GM12878 (cell line): Measurements from ENCODE around the gene DST. TPM values are rescaled to one million over a fixed set of nuclear protein-coding genes. Genes with fewer than 3 reads are reported as not detected.

Source experiments
- CHD4 ChIP-seq: fragments of 200-600 bp; sonication (generic); IDR thresholded peaks from 2 replicates; pipeline ENCODE4 v1.6.1; 2016; ENCODE audit warnings: mild to moderate bottlenecking
- ELK1 ChIP-seq: IDR thresholded peaks from 2 replicates; pipeline ENCODE4 v1.6.1; 2012; ENCODE audit warnings: low read depth, low read length, improper control_type of control experiment
- HCFC1 ChIP-seq: fragments of 150-350 bp; IDR thresholded peaks from 2 replicates; pipeline ENCODE4 v1.6.1; 2014; ENCODE audit warnings: low read length
- MLLT1 ChIP-seq: fragments of 450-650 bp; IDR thresholded peaks from 2 replicates; pipeline ENCODE4 v1.6.1; 2016; ENCODE audit warnings: mild to moderate bottlenecking
- MTA3 ChIP-seq: IDR thresholded peaks from 2 replicates; pipeline ENCODE4 v1.6.1; 2012; ENCODE audit warnings: low read length, inconsistent platforms, borderline replicate concordance
- NRF1 ChIP-seq: conservative IDR thresholded peaks from 2 replicates; pipeline ENCODE4 v1.6.1; 2011; ENCODE audit warnings: mild to moderate bottlenecking, low read depth, low read length, improper control_type of control experiment
- PKNOX1 ChIP-seq: fragments of 450-650 bp; IDR thresholded peaks from 2 replicates; pipeline ENCODE4 v1.6.1; 2016; ENCODE audit warnings: mild to moderate bottlenecking
- POLR2A ChIP-seq: IDR thresholded peaks from 2 replicates; pipeline ENCODE4 v1.6.1; 2011; ENCODE audit warnings: low read depth, mild to moderate bottlenecking, low read length
- SKIL ChIP-seq: fragments of 450-650 bp; IDR thresholded peaks from 2 replicates; pipeline ENCODE4 v1.6.1; 2017; ENCODE audit warnings: mild to moderate bottlenecking, low read depth, inconsistent platforms; ENCODE audit not compliant: poor library complexity, severe bottlenecking
- SP1 ChIP-seq: IDR thresholded peaks from one replicate; pipeline ENCODE4 v1.6.1; 2011; ENCODE audit warnings: low read depth, low read length
- SREBF1 ChIP-seq: IDR thresholded peaks from 2 replicates; pipeline ENCODE4 v1.6.1; 2012; ENCODE audit warnings: mild to moderate bottlenecking, low read length
- TCF3 ChIP-seq: IDR thresholded peaks from 2 replicates; pipeline ENCODE4 v1.6.1; 2012; ENCODE audit warnings: low read depth, mild to moderate bottlenecking, low read length, borderline replicate concordance; ENCODE audit not compliant: insufficient read depth
- WRNIP1 ChIP-seq: IDR thresholded peaks from 2 replicates; pipeline ENCODE4 v1.6.1; 2011; ENCODE audit warnings: low read depth, low read length, improper control_type of control experiment, borderline replicate concordance
- YY1 ChIP-seq: IDR thresholded peaks from 2 replicates; pipeline ENCODE4 v1.6.1; 2011; ENCODE audit warnings: low read depth, mild to moderate bottlenecking, low read length
- ZBTB40 ChIP-seq: fragments of 450-650 bp; IDR thresholded peaks from 2 replicates; pipeline ENCODE4 v1.6.1; 2016; ENCODE audit warnings: mild to moderate bottlenecking, moderate library complexity, borderline replicate concordance
- ZNF687 ChIP-seq: fragments of 450-650 bp; IDR thresholded peaks from 2 replicates; pipeline ENCODE4 v1.6.1; 2017; ENCODE audit warnings: mild to moderate bottlenecking, moderate library complexity
- polyA plus RNA-seq, 11 experiments: library from polyadenylated mRNA; depleted of rRNA in 4 of 11; unstranded in 6 of 11; stranded (reverse) in 5 of 11; fragments of >200 nt; fragmentation: Nextera tagmentation in 4 of 11; fragmentation: Illumina TruSeq in 1 of 11; extraction: Ambion mirVana in 4 of 11; extraction: Trizol in 1 of 11; gene quantifications; 1 replicate in 1 of 11; 2 replicates in 10 of 11; pipeline versions ENCODE4 v1.2.1 to v1.2.3, GENCODE V29; 2011 to 2016; ENCODE audit warnings: inconsistent platforms in 2 of 11, missing spikeins in 2 of 11, low read depth in 1 of 11
- total RNA-seq, 4 experiments: library from RNA; depleted of rRNA in 3 of 4; stranded (reverse); fragments of >200 nt in 3 of 4; fragmentation: Illumina TruSeq in 1 of 4; extraction: Trizol in 1 of 4; gene quantifications; 2 replicates each; pipeline versions ENCODE4 v1.2.1 to v1.2.3, GENCODE V29; 2013 to 2021

The DST gene
- total and polyA plus RNA-seq, 10 of the 15 experiments (the other 5 are each of a cell fraction or from before 2014, with no cell fraction given): 32.1 to 156 (median 75.0) TPM

- no peak for TF ChIP-seq ZBTB40
- no peak for TF ChIP-seq HCFC1
- TF ChIP-seq ELK1: no peak
- TF ChIP-seq WRNIP1: no peak
- TF ChIP-seq SKIL: peak; percentile 76
- no peak for TF ChIP-seq SREBF1
- TF ChIP-seq TCF3: peak; percentile 55; the same call in 1 of the 2 replicates
- no peak for TF ChIP-seq NRF1
- no peak for TF ChIP-seq CHD4
- TF ChIP-seq SP1: peak; percentile 18
- TF ChIP-seq ZNF687: no peak
- TF ChIP-seq PKNOX1: peak; percentile 79
- TF ChIP-seq MTA3: 0 out of 2 replicates have a peak, but pooled peaks have one; percentile 65
- TF ChIP-seq YY1: 0 out of 2 replicates have a peak, but pooled peaks have one; percentile 32
- no peak for TF ChIP-seq POLR2A
- TF ChIP-seq MLLT1: peak; percentile 78
These were observed 48.8 kb downstream of the DST start (continued) for GRCh38 chr6:56593801-56594318.
